Brain microvascular endothelial cell (primary cell): ENCODE measurements around the gene MYOM1.

Experiments
- DNase-seq: peaks from one replicate; pipeline ENCODE4 v3.0.0-alpha.2; 2020
- H3K27ac ChIP-seq: fragments of 250-450 bp; sonication (Bioruptor Pico); 2 replicates; pipeline ENCODE4 v1.5.1; 2020; ENCODE audit warnings: mild to moderate bottlenecking, moderate library complexity
- H3K27me3 ChIP-seq: fragments of 250-450 bp; sonication (Bioruptor Pico); replicated peaks from 2 replicates; pipeline ENCODE4 v1.5.1; 2020; ENCODE audit warnings: mild to moderate bottlenecking
- H3K36me3 ChIP-seq: fragments of 250-450 bp; sonication (Bioruptor Pico); replicated peaks from 2 replicates; pipeline ENCODE4 v1.5.1; 2020; ENCODE audit warnings: mild to moderate bottlenecking
- H3K4me3 ChIP-seq: 2 replicates; pipeline ENCODE4 v1.5.1; 2011; ENCODE audit warnings: low read depth, mild to moderate bottlenecking, control low read depth, low read length, moderate library complexity
- CTCF ChIP-seq: IDR thresholded peaks from 2 replicates; pipeline ENCODE4 v1.5.1; 2011; ENCODE audit warnings: low read depth, mild to moderate bottlenecking, moderate library complexity, low read length, control low read depth, inconsistent platforms; ENCODE audit errors: missing control alignments
- in situ Hi-C: cut with HindIII; loops from 2 replicates; pipeline ENCODE4 v1.10.0; 2017; ENCODE audit warnings: low sequenced_read_pairs, low pct_ligation_motif_present

MYOM1 gene

GRCh38 chr18:3247240-3248061 is 27.7 kb upstream of the MYOM1 start, which contains the start of gene MYL12A:
TSS of gene MYL12A (plus strand) at chr18:3247801. CDS start at chr18:3253248, 5,447 bp downstream.
- Histone ChIP-seq H3K27ac (peak within 1 kb of the TSS; percentile 98), H3K27me3 (no peaks in the 10 kb centered on the region), H3K36me3 (peaks cover 16% of the 10 kb centered on the region), H3K4me3 (peak within 1 kb of the TSS; percentile 97)
- TF ChIP-seq CTCF, result no peak
- in situ Hi-C loops, result no loop called here
- peak; percentile 96 for DNase-seq

GRCh38 chr18:3246635-3247239 is 27.0 kb upstream of the MYOM1 start:
- in situ Hi-C loops, result no loop called here
- no peak for DNase-seq
- Histone ChIP-seq H3K27me3 (no peaks in the 10 kb centered on the region), H3K27ac (peak overlapping the region; percentile 98), H3K4me3 (peak overlapping the region; percentile 97), H3K36me3 (peaks cover 16% of the 10 kb centered on the region)
- no peak for TF ChIP-seq CTCF

GRCh38 chr18:3245853-3246634 is 26.3 kb upstream of the MYOM1 start:
- peaks cover 16% of the 10 kb centered on the region for H3K36me3 ChIP-seq
- in situ Hi-C loops, result no loop called here

GRCh38 chr18:3245185-3245564 is 25.4 kb upstream of the MYOM1 start:
- Histone ChIP-seq H3K27me3 (no peaks in the 10 kb centered on the region), H3K27ac (no peak overlapping the region), H3K36me3 (peaks cover 13% of the 10 kb centered on the region), H3K4me3 (no peak overlapping the region)
- in situ Hi-C loops, result no loop called here
- TF ChIP-seq CTCF, result no peak
- DNase-seq, result no peak

More at GRCh38 chr18:3245853-3246634, 26.3 kb upstream of the MYOM1 start:
- H3K27ac ChIP-seq, result peak overlapping the region; percentile 98
- peak; percentile 96 for TF ChIP-seq CTCF
- H3K4me3 ChIP-seq, result peak overlapping the region; percentile 49
- no peaks in the 10 kb centered on the region for H3K27me3 ChIP-seq
- DNase-seq, result peak; percentile 83

GRCh38 chr18:3238742-3239141 is 19.0 kb upstream of the MYOM1 start:
- in situ Hi-C loops, result no loop called here
- Histone ChIP-seq H3K27me3 (no peaks in the 10 kb centered on the region), H3K27ac (no peak overlapping the region), H3K36me3 (no peaks in the 10 kb centered on the region), H3K4me3 (no peak overlapping the region)
- no peak for DNase-seq
- TF ChIP-seq CTCF, result peak; percentile 32
